ENCODE data around the gene NEDD9. TPM values are rescaled to one million over a fixed set of nuclear protein-coding genes. Genes with fewer than 3 reads are reported as not detected.

Gene NEDD9
- total and polyA plus RNA-seq, 4 donors = 7.5 to 16.8 (median 11.7) TPM

DNA sequence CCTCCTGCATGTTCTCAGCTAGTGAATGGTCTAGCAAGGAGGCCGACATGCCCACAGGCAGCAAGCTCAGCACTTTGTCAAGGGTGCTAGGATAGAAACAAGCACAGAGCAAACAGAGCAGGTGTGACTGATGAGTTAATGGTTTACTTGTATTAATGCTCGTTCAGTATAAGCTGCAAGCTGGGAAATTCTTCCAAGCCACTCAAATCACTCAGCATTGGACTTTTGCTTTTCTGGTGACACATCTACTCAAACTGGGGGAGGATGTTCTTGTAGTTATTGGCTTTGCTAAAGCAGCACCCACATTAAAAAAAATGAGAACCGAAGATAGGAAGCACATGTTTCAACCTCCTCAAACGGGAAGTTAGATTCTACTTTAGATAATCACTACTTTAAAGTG lies 43.1 kb upstream of the NEDD9 start:
- no peaks in the 10 kb centered on the region for H3K36me3 ChIP-seq (ENCODE audit: control insufficient read depth in 4 of 4, insufficient read depth in 3 of 4, low read depth in 1 of 4, low read length in 3 of 4)
- peaks cover 0 to 15% (median 6%) of the 10 kb centered on the region in 4 donors for H3K4me1 ChIP-seq (ENCODE audit: control insufficient read depth in 4 of 4, insufficient read depth in 4 of 4, low read length in 3 of 4)

More for the DNA sequence above, 43.1 kb upstream of the NEDD9 start:
- Histone ChIP-seq H3K9ac (ENCODE audit: low read depth in 1 of 2, low read length in 2 of 2) (no peak overlapping the region), H3K9me3 (ENCODE audit: control insufficient read depth in 4 of 4, low read length in 3 of 4) (no peaks in the 10 kb centered on the region), H3K27ac (ENCODE audit: low read depth in 1 of 2, low read length in 2 of 2) (no peak overlapping the region), H3K27me3 (ENCODE audit: control insufficient read depth in 4 of 4, insufficient read depth in 4 of 4, low read length in 3 of 4) (no peaks in the 10 kb centered on the region), H3K4me3 (ENCODE audit: low read depth in 1 of 3, low read length in 3 of 3) (no peak overlapping the region)
- no peak for DNase-seq (ENCODE audit: low spot score)
- TF ChIP-seq ZBTB33 (IDR thresholded peaks at IDR 0.05) (peak; percentile 22), FOXA2 (IDR thresholded peaks at IDR 0.05) (no peak), RXRA (IDR thresholded peaks at IDR 0.05) (peak; percentile 34 to 61), ATF3 (IDR thresholded peaks at IDR 0.05) (no peak), YY1 (IDR thresholded peaks at IDR 0.05) (peak; percentile 55), JUND (IDR thresholded peaks at IDR 0.05) (peak; percentile 16 to 68), SP1 (IDR thresholded peaks at IDR 0.05) (peak; percentile 72), HNF4G (IDR thresholded peaks at IDR 0.05) (peak; percentile 30), REST (IDR thresholded peaks at IDR 0.05) (no peak), HNF4A (conservative IDR thresholded peaks at IDR 0.05) (peak; percentile 71 to 77), MAX (IDR thresholded peaks at IDR 0.05) (peak; percentile 51), RAD21 (IDR thresholded peaks at IDR 0.05) (peak; percentile 38 to 65), EGR1 (IDR thresholded peaks at IDR 0.05; ENCODE audit: low read depth in 2 of 2) (no peak), NR2F2 (IDR thresholded peaks at IDR 0.05) (no peak)
- TF ChIP-seq, protein P1, sequence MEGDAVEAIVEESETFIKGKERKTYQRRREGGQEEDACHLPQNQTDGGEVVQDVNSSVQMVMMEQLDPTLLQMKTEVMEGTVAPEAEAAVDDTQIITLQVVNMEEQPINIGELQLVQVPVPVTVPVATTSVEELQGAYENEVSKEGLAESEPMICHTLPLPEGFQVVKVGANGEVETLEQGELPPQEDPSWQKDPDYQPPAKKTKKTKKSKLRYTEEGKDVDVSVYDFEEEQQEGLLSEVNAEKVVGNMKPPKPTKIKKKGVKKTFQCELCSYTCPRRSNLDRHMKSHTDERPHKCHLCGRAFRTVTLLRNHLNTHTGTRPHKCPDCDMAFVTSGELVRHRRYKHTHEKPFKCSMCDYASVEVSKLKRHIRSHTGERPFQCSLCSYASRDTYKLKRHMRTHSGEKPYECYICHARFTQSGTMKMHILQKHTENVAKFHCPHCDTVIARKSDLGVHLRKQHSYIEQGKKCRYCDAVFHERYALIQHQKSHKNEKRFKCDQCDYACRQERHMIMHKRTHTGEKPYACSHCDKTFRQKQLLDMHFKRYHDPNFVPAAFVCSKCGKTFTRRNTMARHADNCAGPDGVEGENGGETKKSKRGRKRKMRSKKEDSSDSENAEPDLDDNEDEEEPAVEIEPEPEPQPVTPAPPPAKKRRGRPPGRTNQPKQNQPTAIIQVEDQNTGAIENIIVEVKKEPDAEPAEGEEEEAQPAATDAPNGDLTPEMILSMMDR (IDR thresholded peaks at IDR 0.05; ENCODE audit: low read depth, low read length, missing input control) = no peak
- 18% methylated on average over 4 of the region's 4 CpGs for WGBS

Measured in liver (tissue), 9 donors.